Panc1 (cell line): ENCODE measurements around the gene ATP11B. TPM values are rescaled to one million over a fixed set of nuclear protein-coding genes. Genes with fewer than 3 reads are reported as not detected.

ENCODE experiments used
- ATAC-seq: fragments of 200-7000 bp; cut with Tn5 transposase; 2 replicates; pipeline ENCODE4 v1.9.1; 2020; ENCODE audit warnings: mild to moderate bottlenecking, moderate library complexity
- BruUV-seq: library from RNA; stranded (reverse); fragments of 400-500 nt; replicated peaks from 2 replicates; lab custom pipeline; 2021; lab: Mats Ljungman, UMichigan
- CTCF ChIA-PET: fragments of 300-600 bp; sonication (Branson Sonifier 250); formaldehyde crosslinking; loops from one replicate; lab custom pipeline; 2022; ENCODE audit warnings: antibody characterized with exemption; lab: Charles Lee
- POLR2A ChIA-PET: fragments of 300-600 bp; sonication (Branson Sonifier 250); formaldehyde crosslinking; loops from one replicate; lab custom pipeline; 2022; ENCODE audit warnings: antibody characterized with exemption; lab: Charles Lee
- DNase-seq: peaks from one replicate; pipeline ENCODE4 v3.0.0-alpha.2; 2010; ENCODE audit warnings: low read depth, low spot score
- H3K27ac ChIP-seq: 2 replicates; pipeline ENCODE4 v1.5.1; 2011; ENCODE audit warnings: mild to moderate bottlenecking, low read length, inconsistent platforms
- H3K27me3 ChIP-seq: fragments of 200-500 bp; sonication (Bioruptor generic); 2 replicates; pipeline ENCODE4 v1.6.0; 2014; ENCODE audit warnings: low read length, inconsistent platforms; ENCODE audit not compliant: control insufficient read depth, insufficient read depth
- H3K36me3 ChIP-seq: fragments of 200-500 bp; sonication (Bioruptor generic); 2 replicates; pipeline ENCODE4 v1.5.1; 2014; ENCODE audit warnings: inconsistent platforms, mild to moderate bottlenecking, low read length, moderate library complexity; ENCODE audit not compliant: control insufficient read depth, insufficient read depth
- H3K4me1 ChIP-seq: 2 replicates; pipeline ENCODE4 v1.5.1; 2011; ENCODE audit warnings: inconsistent platforms, mild to moderate bottlenecking, low read length, moderate library complexity; ENCODE audit not compliant: control insufficient read depth, insufficient read depth
- H3K4me3 ChIP-seq, 2 experiments: 2 replicates each; pipeline ENCODE4 v1.5.1; 2011 to 2012; ENCODE audit warnings: low read depth in 2 of 2, low read length in 2 of 2, mild to moderate bottlenecking in 2 of 2, inconsistent platforms in 1 of 2, moderate library complexity in 1 of 2
- H3K9me3 ChIP-seq: fragments of 200-500 bp; sonication (Bioruptor generic); 2 replicates; pipeline ENCODE4 v1.5.1; 2014; ENCODE audit warnings: low read depth, mild to moderate bottlenecking, inconsistent platforms, low read length, moderate library complexity; ENCODE audit not compliant: control insufficient read depth, insufficient read depth
- CTCF ChIP-seq: fragments of 450-650 bp; IDR thresholded peaks from 2 replicates; pipeline ENCODE4 v1.5.1; 2017; ENCODE audit warnings: mild to moderate bottlenecking
- POLR2AphosphoS5 ChIP-seq: IDR thresholded peaks from 2 replicates; pipeline ENCODE4 v1.6.1; 2012; ENCODE audit warnings: mild to moderate bottlenecking, low read depth, low read length, moderate library complexity
- REST ChIP-seq, 2 experiments: IDR thresholded peaks; 2 replicates each; pipeline ENCODE4 v1.6.1; 2011 to 2012; ENCODE audit warnings: low read depth in 2 of 2, control low read depth in 1 of 2, low read length in 1 of 2, mild to moderate bottlenecking in 1 of 2, moderate library complexity in 1 of 2; ENCODE audit not compliant: insufficient read depth in 1 of 2
- SIN3A ChIP-seq: IDR thresholded peaks from 2 replicates; pipeline ENCODE4 v1.6.1; 2012; ENCODE audit warnings: low read depth, mild to moderate bottlenecking, low read length, moderate library complexity, borderline replicate concordance; ENCODE audit not compliant: insufficient read depth
- TCF7L2 ChIP-seq: IDR thresholded peaks from 2 replicates; pipeline ENCODE4 v1.6.1; 2011; ENCODE audit warnings: mild to moderate bottlenecking, low read depth, low read length, inconsistent platforms
- in situ Hi-C: cut with HindIII; loops from 2 replicates; pipeline ENCODE4 v1.10.0; 2016; ENCODE audit warnings: low sequenced_read_pairs, low pct_unique_long_range_greater_than_20kb
- intact Hi-C: fragments of 100-400 bp; cut with micrococcal nuclease; formaldehyde crosslinking; loops from one replicate; pipeline ENCODE4 v1.10.0; 2022; ENCODE audit not compliant: unreplicated experiment
- total RNA-seq: library from RNA; stranded (reverse); gene quantifications from one replicate; pipeline ENCODE4 v1.2.1, GENCODE V29; 2021; ENCODE audit not compliant: unreplicated experiment

The ATP11B gene
- total RNA-seq, 1 experiment from 2014 or later = 108 TPM

GRCh38 chr3:182784542-182784941, 8.8 kb upstream of the ATP11B start:
- no peak for ATAC-seq
- no peaks in the 10 kb centered on the region for H3K4me1 ChIP-seq

GRCh38 chr3:182785142-182785541, 8.2 kb upstream of the ATP11B start:
- H3K4me1 ChIP-seq = no peaks in the 10 kb centered on the region
- intact Hi-C loops (no loop called here), in situ Hi-C loops (no loop called here)
- BruUV-seq = no TSS peak
- no peaks in the 10 kb centered on the region for H3K36me3 ChIP-seq
- H3K27ac ChIP-seq = no peak overlapping the region
- no peaks in the 10 kb centered on the region for H3K9me3 ChIP-seq
- ATAC-seq (no peak), DNase-seq (no peak)
- POLR2A ChIA-PET = interaction anchor here (0.6 kb wide), 1 partner anchor 20 kb away, joined by 6 read pairs; no protein-coding TSS in a partner anchor
- CTCF ChIA-PET = no interaction called here
- TF ChIP-seq REST (IDR thresholded peaks at IDR 0.05; ENCODE audit: insufficient read depth in 1 of 2, low read depth in 2 of 2, low read length in 1 of 2) = no peak
- no peak for TF ChIP-seq POLR2AphosphoS5
- no peak for TF ChIP-seq TCF7L2
- no peak for TF ChIP-seq CTCF
- no peak for TF ChIP-seq SIN3A
- H3K27me3 ChIP-seq = peaks cover 6% of the 10 kb centered on the region; the same call in 1 of the 2 replicates
- H3K4me3 ChIP-seq = no peak overlapping the region

More at GRCh38 chr3:182784542-182784941, 8.8 kb upstream of the ATP11B start:
- ChIA-PET CTCF (no interaction called here), POLR2A (interaction anchor here (0.6 kb wide), 1 partner anchor 21 kb away, joined by 6 read pairs; no protein-coding TSS in a partner anchor)
- no peak for DNase-seq
- intact Hi-C loops = no loop called here
- peaks cover 6% of the 10 kb centered on the region; the same call in 1 of the 2 replicates for H3K27me3 ChIP-seq
- no peaks in the 10 kb centered on the region for H3K9me3 ChIP-seq
- no TSS peak for BruUV-seq
- H3K36me3 ChIP-seq = no peaks in the 10 kb centered on the region
- no peak overlapping the region for H3K27ac ChIP-seq
- no peak for TF ChIP-seq POLR2AphosphoS5
- no peak for TF ChIP-seq REST (IDR thresholded peaks at IDR 0.05; ENCODE audit: insufficient read depth in 1 of 2, low read depth in 2 of 2, low read length in 1 of 2)
- no peak for TF ChIP-seq TCF7L2
- no peak for TF ChIP-seq SIN3A
- no peak for TF ChIP-seq CTCF
- no peak overlapping the region for H3K4me3 ChIP-seq
- in situ Hi-C loops = no loop called here
